ENCODE results near the gene PHAF1. TPM values are rescaled to one million over a fixed set of nuclear protein-coding genes. Genes with fewer than 3 reads are reported as not detected.
A peak's percentile ranks its signal among the peaks of the same experiment; 100 is the strongest.

Gene PHAF1
- total and polyA plus RNA-seq, 2 of the 13 experiments (the other 11 are each of a cell fraction or from before 2014, with no cell fraction given) = 48.3 to 174 TPM

DNA sequence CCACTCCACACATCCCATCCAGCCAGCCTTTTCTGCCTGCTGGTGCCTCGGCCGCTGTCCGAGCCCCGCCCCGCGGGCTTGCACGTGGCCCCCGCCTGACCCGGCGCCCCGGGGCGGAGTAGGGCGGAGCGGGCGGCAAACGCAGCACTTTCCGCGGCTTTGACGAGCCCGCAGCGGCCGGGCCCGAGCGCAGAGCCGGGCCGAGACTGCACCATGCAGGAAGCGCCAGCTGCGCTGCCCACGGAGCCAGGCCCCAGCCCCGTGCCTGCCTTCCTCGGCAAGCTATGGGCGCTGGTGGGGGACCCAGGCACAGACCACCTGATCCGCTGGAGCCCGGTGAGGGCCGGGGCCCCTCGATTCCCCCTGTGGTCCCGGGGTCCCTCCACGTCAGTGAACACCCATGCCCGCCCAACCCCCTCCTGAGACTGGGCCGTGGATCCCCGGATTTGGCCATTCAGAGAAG lies 54.9 kb downstream of the PHAF1 start, which contains the start of gene HSF4 (continued):
- TF ChIP-seq, protein P1, sequence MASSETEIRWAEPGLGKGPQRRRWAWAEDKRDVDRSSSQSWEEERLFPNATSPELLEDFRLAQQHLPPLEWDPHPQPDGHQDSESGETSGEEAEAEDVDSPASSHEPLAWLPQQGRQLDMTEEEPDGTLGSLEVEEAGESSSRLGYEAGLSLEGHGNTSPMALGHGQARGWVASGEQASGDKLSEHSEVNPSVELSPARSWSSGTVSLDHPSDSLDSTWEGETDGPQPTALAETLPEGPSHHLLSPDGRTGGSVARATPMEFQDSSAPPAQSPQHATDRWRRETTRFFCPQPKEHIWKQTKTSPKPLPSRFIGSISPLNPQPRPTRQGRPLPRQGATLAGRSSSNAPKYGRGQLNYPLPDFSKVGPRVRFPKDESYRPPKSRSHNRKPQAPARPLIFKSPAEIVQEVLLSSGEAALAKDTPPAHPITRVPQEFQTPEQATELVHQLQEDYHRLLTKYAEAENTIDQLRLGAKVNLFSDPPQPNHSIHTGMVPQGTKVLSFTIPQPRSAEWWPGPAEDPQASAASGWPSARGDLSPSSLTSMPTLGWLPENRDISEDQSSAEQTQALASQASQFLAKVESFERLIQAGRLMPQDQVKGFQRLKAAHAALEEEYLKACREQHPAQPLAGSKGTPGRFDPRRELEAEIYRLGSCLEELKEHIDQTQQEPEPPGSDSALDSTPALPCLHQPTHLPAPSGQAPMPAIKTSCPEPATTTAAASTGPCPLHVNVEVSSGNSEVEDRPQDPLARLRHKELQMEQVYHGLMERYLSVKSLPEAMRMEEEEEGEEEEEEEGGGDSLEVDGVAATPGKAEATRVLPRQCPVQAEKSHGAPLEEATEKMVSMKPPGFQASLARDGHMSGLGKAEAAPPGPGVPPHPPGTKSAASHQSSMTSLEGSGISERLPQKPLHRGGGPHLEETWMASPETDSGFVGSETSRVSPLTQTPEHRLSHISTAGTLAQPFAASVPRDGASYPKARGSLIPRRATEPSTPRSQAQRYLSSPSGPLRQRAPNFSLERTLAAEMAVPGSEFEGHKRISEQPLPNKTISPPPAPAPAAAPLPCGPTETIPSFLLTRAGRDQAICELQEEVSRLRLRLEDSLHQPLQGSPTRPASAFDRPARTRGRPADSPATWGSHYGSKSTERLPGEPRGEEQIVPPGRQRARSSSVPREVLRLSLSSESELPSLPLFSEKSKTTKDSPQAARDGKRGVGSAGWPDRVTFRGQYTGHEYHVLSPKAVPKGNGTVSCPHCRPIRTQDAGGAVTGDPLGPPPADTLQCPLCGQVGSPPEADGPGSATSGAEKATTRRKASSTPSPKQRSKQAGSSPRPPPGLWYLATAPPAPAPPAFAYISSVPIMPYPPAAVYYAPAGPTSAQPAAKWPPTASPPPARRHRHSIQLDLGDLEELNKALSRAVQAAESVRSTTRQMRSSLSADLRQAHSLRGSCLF (CRISPR knock-in tag; IDR thresholded peaks at IDR 0.05; ENCODE audit: borderline replicate concordance) = no peak
- TF ChIP-seq, protein P2, sequence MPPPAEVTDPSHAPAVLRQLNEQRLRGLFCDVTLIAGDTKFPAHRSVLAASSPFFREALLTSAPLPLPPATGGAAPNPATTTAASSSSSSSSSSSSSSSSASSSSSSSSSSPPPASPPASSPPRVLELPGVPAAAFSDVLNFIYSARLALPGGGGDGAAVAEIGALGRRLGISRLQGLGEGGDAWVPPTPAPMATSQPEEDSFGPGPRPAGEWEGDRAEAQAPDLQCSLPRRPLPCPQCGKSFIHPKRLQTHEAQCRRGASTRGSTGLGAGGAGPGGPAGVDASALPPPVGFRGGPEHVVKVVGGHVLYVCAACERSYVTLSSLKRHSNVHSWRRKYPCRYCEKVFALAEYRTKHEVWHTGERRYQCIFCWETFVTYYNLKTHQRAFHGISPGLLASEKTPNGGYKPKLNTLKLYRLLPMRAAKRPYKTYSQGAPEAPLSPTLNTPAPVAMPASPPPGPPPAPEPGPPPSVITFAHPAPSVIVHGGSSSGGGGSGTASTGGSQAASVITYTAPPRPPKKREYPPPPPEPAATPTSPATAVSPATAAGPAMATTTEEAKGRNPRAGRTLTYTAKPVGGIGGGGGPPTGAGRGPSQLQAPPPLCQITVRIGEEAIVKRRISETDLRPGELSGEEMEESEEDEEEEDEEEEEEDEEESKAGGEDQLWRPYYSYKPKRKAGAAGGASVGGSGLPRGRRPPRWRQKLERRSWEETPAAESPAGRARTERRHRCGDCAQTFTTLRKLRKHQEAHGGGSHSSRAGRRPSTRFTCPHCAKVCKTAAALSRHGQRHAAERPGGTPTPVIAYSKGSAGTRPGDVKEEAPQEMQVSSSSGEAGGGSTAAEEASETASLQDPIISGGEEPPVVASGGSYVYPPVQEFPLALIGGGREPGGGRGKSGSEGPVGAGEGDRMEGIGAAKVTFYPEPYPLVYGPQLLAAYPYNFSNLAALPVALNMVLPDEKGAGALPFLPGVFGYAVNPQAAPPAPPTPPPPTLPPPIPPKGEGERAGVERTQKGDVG (CRISPR knock-in tag; IDR thresholded peaks at IDR 0.05; ENCODE audit: borderline replicate concordance) = no peak
- TF ChIP-seq ZNF138 (CRISPR knock-in tag; IDR thresholded peaks at IDR 0.05; ENCODE audit: low read depth) = no peak
- TF ChIP-seq MAFK (conservative IDR thresholded peaks at IDR 0.05 in 1 of 2, IDR thresholded peaks at IDR 0.05 in 1 of 2; ENCODE audit: low read length in 2 of 2) = no peak
- no peak for TF ChIP-seq ZNF619 (CRISPR knock-in tag; IDR thresholded peaks at IDR 0.05)
- peak; percentile 98 for TF ChIP-seq ARNTL (CRISPR knock-in tag; IDR thresholded peaks at IDR 0.05)
- TF ChIP-seq, protein P3, sequence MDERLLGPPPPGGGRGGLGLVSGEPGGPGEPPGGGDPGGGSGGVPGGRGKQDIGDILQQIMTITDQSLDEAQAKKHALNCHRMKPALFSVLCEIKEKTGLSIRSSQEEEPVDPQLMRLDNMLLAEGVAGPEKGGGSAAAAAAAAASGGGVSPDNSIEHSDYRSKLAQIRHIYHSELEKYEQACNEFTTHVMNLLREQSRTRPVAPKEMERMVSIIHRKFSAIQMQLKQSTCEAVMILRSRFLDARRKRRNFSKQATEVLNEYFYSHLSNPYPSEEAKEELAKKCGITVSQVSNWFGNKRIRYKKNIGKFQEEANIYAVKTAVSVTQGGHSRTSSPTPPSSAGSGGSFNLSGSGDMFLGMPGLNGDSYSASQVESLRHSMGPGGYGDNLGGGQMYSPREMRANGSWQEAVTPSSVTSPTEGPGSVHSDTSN (CRISPR knock-in tag; IDR thresholded peaks at IDR 0.05) = no peak
- TF ChIP-seq, protein P4, sequence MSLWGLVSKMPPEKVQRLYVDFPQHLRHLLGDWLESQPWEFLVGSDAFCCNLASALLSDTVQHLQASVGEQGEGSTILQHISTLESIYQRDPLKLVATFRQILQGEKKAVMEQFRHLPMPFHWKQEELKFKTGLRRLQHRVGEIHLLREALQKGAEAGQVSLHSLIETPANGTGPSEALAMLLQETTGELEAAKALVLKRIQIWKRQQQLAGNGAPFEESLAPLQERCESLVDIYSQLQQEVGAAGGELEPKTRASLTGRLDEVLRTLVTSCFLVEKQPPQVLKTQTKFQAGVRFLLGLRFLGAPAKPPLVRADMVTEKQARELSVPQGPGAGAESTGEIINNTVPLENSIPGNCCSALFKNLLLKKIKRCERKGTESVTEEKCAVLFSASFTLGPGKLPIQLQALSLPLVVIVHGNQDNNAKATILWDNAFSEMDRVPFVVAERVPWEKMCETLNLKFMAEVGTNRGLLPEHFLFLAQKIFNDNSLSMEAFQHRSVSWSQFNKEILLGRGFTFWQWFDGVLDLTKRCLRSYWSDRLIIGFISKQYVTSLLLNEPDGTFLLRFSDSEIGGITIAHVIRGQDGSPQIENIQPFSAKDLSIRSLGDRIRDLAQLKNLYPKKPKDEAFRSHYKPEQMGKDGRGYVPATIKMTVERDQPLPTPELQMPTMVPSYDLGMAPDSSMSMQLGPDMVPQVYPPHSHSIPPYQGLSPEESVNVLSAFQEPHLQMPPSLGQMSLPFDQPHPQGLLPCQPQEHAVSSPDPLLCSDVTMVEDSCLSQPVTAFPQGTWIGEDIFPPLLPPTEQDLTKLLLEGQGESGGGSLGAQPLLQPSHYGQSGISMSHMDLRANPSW (CRISPR knock-in tag; IDR thresholded peaks at IDR 0.05; ENCODE audit: borderline replicate concordance) = no peak; the same call in 1 of the 2 replicates
- 0 out of 2 replicates have a peak, but pooled peaks have one; percentile 28 for TF ChIP-seq EEA1 (CRISPR knock-in tag; IDR thresholded peaks at IDR 0.05; ENCODE audit: borderline replicate concordance)
- peak; percentile 87 for TF ChIP-seq ZSCAN25 (CRISPR knock-in tag; IDR thresholded peaks at IDR 0.05)
- peak; percentile 100 for TF ChIP-seq HNRNPK (IDR thresholded peaks at IDR 0.05; ENCODE audit: low read depth, low read length, poor library complexity, severe bottlenecking)
- TF ChIP-seq CENPT (CRISPR knock-in tag; IDR thresholded peaks at IDR 0.05; ENCODE audit: low read depth) = no peak
- TF ChIP-seq, protein P5, sequence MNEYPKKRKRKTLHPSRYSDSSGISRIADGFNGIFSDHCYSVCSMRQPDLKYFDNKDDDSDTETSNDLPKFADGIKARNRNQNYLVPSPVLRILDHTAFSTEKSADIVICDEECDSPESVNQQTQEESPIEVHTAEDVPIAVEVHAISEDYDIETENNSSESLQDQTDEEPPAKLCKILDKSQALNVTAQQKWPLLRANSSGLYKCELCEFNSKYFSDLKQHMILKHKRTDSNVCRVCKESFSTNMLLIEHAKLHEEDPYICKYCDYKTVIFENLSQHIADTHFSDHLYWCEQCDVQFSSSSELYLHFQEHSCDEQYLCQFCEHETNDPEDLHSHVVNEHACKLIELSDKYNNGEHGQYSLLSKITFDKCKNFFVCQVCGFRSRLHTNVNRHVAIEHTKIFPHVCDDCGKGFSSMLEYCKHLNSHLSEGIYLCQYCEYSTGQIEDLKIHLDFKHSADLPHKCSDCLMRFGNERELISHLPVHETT (CRISPR knock-in tag; conservative IDR thresholded peaks at IDR 0.05) = peak; percentile 72; the same call in 1 of the 2 replicates
- TF ChIP-seq ZBTB38 (CRISPR knock-in tag; IDR thresholded peaks at IDR 0.05) = peak; percentile 84
- peak; percentile 89; the same call in 1 of the 2 replicates for TF ChIP-seq ZNF451 (CRISPR knock-in tag; IDR thresholded peaks at IDR 0.05)

Data from HepG2 (cell line).